ENCODE data around the gene CDH5. TPM values are rescaled to one million over a fixed set of nuclear protein-coding genes. Genes with fewer than 3 reads are reported as not detected.

The CDH5 gene
- total RNA-seq, 2 donors from 2014 or later = 10.4 to 15.8 TPM

GRCh38 chr16:66364117-66364958 lies 2.2 kb upstream of the CDH5 start:
- ATAC-seq (peak; percentile 54), DNase-seq (peak in 3 of 4 donors; percentile 23 to 51 (median 43))
- 39 to 44% methylated on average over 10 to 16 of the region's 16 CpGs for WGBS, 2 donors
- intact Hi-C loops (cut with DNase I) = no loop called here
- Histone ChIP-seq H3K4me1 (no peaks in the 10 kb centered on the region), H3K9me3 (no peaks in the 10 kb centered on the region), H3K36me3 (replicated peaks in 1 of 2; ENCODE audit: insufficient read depth in 1 of 2, low read depth in 2 of 2) (no peaks in the 10 kb centered on the region), H3K27me3 (no peaks in the 10 kb centered on the region), H3K27ac (peak overlapping the region in 2 of 4 donors; percentile 12 to 20), H3K4me3 (no peak overlapping the region)
- no peak for TF ChIP-seq CTCF (IDR thresholded peaks at IDR 0.05)
- no peak for TF ChIP-seq POLR2A (IDR thresholded peaks at IDR 0.05)

GRCh38 chr16:66364959-66365306 lies 1.6 kb upstream of the CDH5 start:
- no peak overlapping the region for H3K4me3 ChIP-seq
- ATAC-seq (no peak), DNase-seq (no peak)
- WGBS, 2 donors = 30 to 35% methylated on average over 2 of the region's 2 CpGs
- TF ChIP-seq POLR2A (IDR thresholded peaks at IDR 0.05) (no peak), CTCF (IDR thresholded peaks at IDR 0.05) (no peak)
- no peaks in the 10 kb centered on the region for H3K4me1 ChIP-seq
- peak overlapping the region in 1 of 4 donors; percentile 55 for H3K27ac ChIP-seq
- intact Hi-C loops (cut with DNase I) = no loop called here
- no peaks in the 10 kb centered on the region for H3K36me3 ChIP-seq (replicated peaks in 1 of 2; ENCODE audit: insufficient read depth in 1 of 2, low read depth in 2 of 2)
- no peaks in the 10 kb centered on the region for H3K9me3 ChIP-seq
- H3K27me3 ChIP-seq = no peaks in the 10 kb centered on the region

GRCh38 chr16:66365651-66366050 lies 840 bp upstream of the CDH5 start:
- Histone ChIP-seq H3K9me3 (no peaks in the 10 kb centered on the region), H3K36me3 (replicated peaks in 1 of 2; ENCODE audit: insufficient read depth in 1 of 2, low read depth in 2 of 2) (no peaks in the 10 kb centered on the region), H3K27ac (peak overlapping the region in 2 of 4 donors; percentile 30 to 55), H3K4me3 (no peak overlapping the region), H3K27me3 (no peaks in the 10 kb centered on the region), H3K4me1 (no peaks in the 10 kb centered on the region)
- WGBS, 2 donors = 42 to 54% methylated on average over 3 to 4 of the region's 4 CpGs
- intact Hi-C loops (cut with DNase I) = no loop called here
- ATAC-seq (no peak), DNase-seq (peak in 1 of 4 donors; percentile 13)
- TF ChIP-seq CTCF (IDR thresholded peaks at IDR 0.05) (no peak), POLR2A (IDR thresholded peaks at IDR 0.05) (no peak)

GRCh38 chr16:66367968-66368891 lies 1.7 kb downstream of the CDH5 start:
- 57 to 82% methylated on average over 10 to 11 of the region's 11 CpGs for WGBS, 2 donors
- no peak overlapping the region for H3K4me3 ChIP-seq
- H3K27me3 ChIP-seq = no peaks in the 10 kb centered on the region
- no peaks in the 10 kb centered on the region for H3K9me3 ChIP-seq
- TF ChIP-seq CTCF (IDR thresholded peaks at IDR 0.05) = no peak
- TF ChIP-seq POLR2A (IDR thresholded peaks at IDR 0.05) = no peak
- H3K27ac ChIP-seq = peak overlapping the region in 1 of 4 donors; percentile 7
- no peaks in the 10 kb centered on the region for H3K36me3 ChIP-seq (replicated peaks in 1 of 2; ENCODE audit: insufficient read depth in 1 of 2, low read depth in 2 of 2)
- intact Hi-C loops (cut with DNase I) = no loop called here
- H3K4me1 ChIP-seq = no peaks in the 10 kb centered on the region
- DNase-seq (no peak), ATAC-seq (no peak)

All from body of pancreas (tissue), 4 donors.